Heart left ventricle (tissue), 16 donors: Measurements from ENCODE around the gene IFNLR1. TPM values are rescaled to one million over a fixed set of nuclear protein-coding genes. Genes with fewer than 3 reads are reported as not detected.

Source experiments
- ATAC-seq, 4 donors: fragments of 200-7000 bp; cut with Tn5 transposase; one replicate each; pipeline ENCODE4 v1.9.1; 2020 to 2022; ENCODE audit warnings: moderate library complexity in 4 of 4, mild to moderate bottlenecking in 3 of 4, moderate number of reproducible peaks in 1 of 4
- DNase-seq, 5 donors: peaks; one replicate each; pipeline ENCODE4 v3.0.0-alpha.2; 2020
- H3K27ac ChIP-seq, 12 donors: fragments of 200-600 bp; sonication (generic) in 4 of 12; one replicate each; pipeline versions ENCODE4 v1.5.0 to v1.8.0; 2016 to 2022; ENCODE audit warnings: mild to moderate bottlenecking in 2 of 12
- H3K27me3 ChIP-seq, 9 donors: fragments of 200-600 bp; sonication (generic) in 2 of 9; one replicate each; pipeline versions ENCODE4 v1.5.1 to v1.8.0; 2016 to 2022; ENCODE audit warnings: mild to moderate bottlenecking in 3 of 9
- H3K36me3 ChIP-seq, 9 donors: fragments of 200-600 bp; sonication (generic) in 2 of 9; one replicate each; pipeline versions ENCODE4 v1.5.0 to v1.8.0; 2018 to 2022; ENCODE audit warnings: mild to moderate bottlenecking in 2 of 9
- H3K4me1 ChIP-seq, 12 donors: fragments of 200-600 bp; sonication (generic) in 4 of 12; one replicate each; pipeline versions ENCODE4 v1.5.0 to v1.8.0; 2016 to 2022; ENCODE audit warnings: mild to moderate bottlenecking in 3 of 12
- H3K4me3 ChIP-seq, 12 donors: fragments of 200-600 bp; sonication (generic) in 4 of 12; one replicate each; pipeline versions ENCODE4 v1.5.0 to v1.8.0; 2017 to 2022; ENCODE audit warnings: mild to moderate bottlenecking in 9 of 12, moderate library complexity in 4 of 12
- H3K9me3 ChIP-seq, 12 donors: fragments of 200-600 bp; sonication (generic) in 4 of 12; one replicate each; pipeline versions ENCODE4 v1.5.0 to v1.8.0; 2016 to 2022; ENCODE audit warnings: mild to moderate bottlenecking in 1 of 12
- CTCF ChIP-seq, 12 donors: fragments of 200-600 bp; sonication (generic) in 4 of 12; IDR thresholded peaks; one replicate each; pipeline versions ENCODE4 v1.5.0 to v1.8.0; 2018 to 2022; ENCODE audit warnings: antibody characterized with exemption in 12 of 12, mild to moderate bottlenecking in 5 of 12
- POLR2A ChIP-seq, 2 donors: fragments of 450-650 bp; IDR thresholded peaks; one replicate each; pipeline ENCODE4 v1.6.1; 2017; ENCODE audit warnings: antibody characterized with exemption in 2 of 2, mild to moderate bottlenecking in 2 of 2, moderate library complexity in 2 of 2
- whole genome bisulfite sequencing, 4 donors: extraction: QIAGEN DNeasy Blood & Tissue Kit in 2 of 4; methylation state at CpG; one replicate each; pipeline versions ENCODE4 v1.1.5 to v1.1.7; 2013 to 2018; 5-methylcytosine and 5-hydroxymethylcytosine counted together
- intact Hi-C, 10 donors: fragments of 100-400 bp; cut with DNase I; formaldehyde crosslinking; loops; one replicate each; pipeline versions ENCODE4 v1.11.1 to v1.14.2; 2022
- polyA plus RNA-seq, 2 donors: library from polyadenylated mRNA; stranded (reverse); fragments of 200-250 nt; gene quantifications; one replicate each; pipeline ENCODE4 v1.2.3, GENCODE V29; 2013
- total RNA-seq, 9 donors: library from RNA; depleted of rRNA in 2 of 9; stranded (reverse); fragments of >200 nt in 2 of 9; fragmentation: NEBNext Ultra II Directional in 3 of 9; extraction: Animal tissue kit (Norgen Biotek cat#: 25700) in 3 of 9; gene quantifications; one replicate each; pipeline versions ENCODE4 v1.1.0 to v1.2.4, GENCODE V29; 2016 to 2023
- donor health status: ischemic (EF 13 %, LVEDD 7.1; RV severe dilation, severe dysfunction).
- donor health status: healthy with polysubstance abuse.
- donor health status: DM: no; HTN: yes; CAD: no.
- donor health status: DM: no; HTN: no; CAD: no.
- donor health status: ischemic (EF 25% LVEDD 6.9; RV normal size, moderate dysfunction).
- donor health status: ischemic (EF 25% LVEDD 5.7; RV mildly dilated, moderate dysfunction).
- donor health status: healthy.
- donor health status: DM: yes; HTN: yes; CAD: no.
- donor health status: ischemic (EF 35%, LVEDD 5.7; RV mildly dilated, moderate dysfunction).
- donor health status: nonischemic (EF 11% LVEDD 7.7; RV severe dilation, severe dysfunction).
- donor health status: DM: yes; HTN: yes; CAD: no.
- donor health status: PGD.
- donor health status: ischemic (EF 29% LVEDD 5.4; RV normal size, mild dysfunction).
- donor health status: nonischemic (EF 23%, LVEDD 6.1; RV moderate dilation, normal function).

The IFNLR1 gene
- total and polyA plus RNA-seq, 11 donors, result 0.99 to 3.4 (median 2.7) TPM

DNA sequence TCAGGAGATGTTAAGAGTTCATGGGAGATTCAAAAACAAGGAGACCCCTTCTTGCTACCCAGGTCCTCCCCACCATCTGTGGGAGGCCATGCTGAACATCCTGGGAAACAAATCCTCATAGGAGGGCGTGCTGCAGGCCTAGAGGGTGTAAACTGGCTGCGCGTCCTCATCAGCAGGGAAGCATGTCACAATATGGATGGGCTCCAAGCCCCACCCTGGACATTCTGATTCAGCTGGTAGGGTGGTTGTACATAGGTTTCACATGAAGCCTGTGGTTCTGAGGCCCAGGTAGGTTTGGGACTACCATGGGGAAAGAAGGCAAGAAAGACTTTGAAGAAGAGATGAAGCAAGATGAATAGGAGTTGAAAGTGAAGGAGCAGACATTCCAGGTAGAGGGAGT is 44.6 kb upstream of the IFNLR1 start:
- H3K4me1 ChIP-seq, result peaks cover 0 to 4% (median 0%) of the 10 kb centered on the region in 12 donors
- ATAC-seq (no peak), DNase-seq (no peak)
- H3K36me3 ChIP-seq, result no peaks in the 10 kb centered on the region
- TF ChIP-seq CTCF (IDR thresholded peaks at IDR 0.05), result no peak
- TF ChIP-seq POLR2A (IDR thresholded peaks at IDR 0.05), result no peak
- no peaks in the 10 kb centered on the region for H3K27me3 ChIP-seq
- H3K9me3 ChIP-seq, result no peaks in the 10 kb centered on the region
- intact Hi-C loops, result no loop called here
- 87 to 92% (median 88%) methylated on average over 3 of the region's 3 CpGs for WGBS, 4 donors
- no peak overlapping the region for H3K27ac ChIP-seq
- no peak overlapping the region for H3K4me3 ChIP-seq

- Histone ChIP-seq H3K4me1 (no peaks in the 10 kb centered on the region), H3K9me3 (no peaks in the 10 kb centered on the region), H3K27ac (no peak overlapping the region), H3K27me3 (peaks cover 0 to 6% (median 0%) of the 10 kb centered on the region in 9 donors), H3K36me3 (no peaks in the 10 kb centered on the region), H3K4me3 (no peak overlapping the region)
- TF ChIP-seq CTCF (IDR thresholded peaks at IDR 0.05) (no peak), POLR2A (IDR thresholded peaks at IDR 0.05) (no peak)
- WGBS, 4 donors, result 66 to 77% (median 74%) methylated on average over 4 of the region's 4 CpGs
- DNase-seq (no peak), ATAC-seq (no peak)
- intact Hi-C loops, result no loop called here
These were observed 41.2 kb upstream of the IFNLR1 start for GRCh38 chr1:24228311-24228710.

DNA sequence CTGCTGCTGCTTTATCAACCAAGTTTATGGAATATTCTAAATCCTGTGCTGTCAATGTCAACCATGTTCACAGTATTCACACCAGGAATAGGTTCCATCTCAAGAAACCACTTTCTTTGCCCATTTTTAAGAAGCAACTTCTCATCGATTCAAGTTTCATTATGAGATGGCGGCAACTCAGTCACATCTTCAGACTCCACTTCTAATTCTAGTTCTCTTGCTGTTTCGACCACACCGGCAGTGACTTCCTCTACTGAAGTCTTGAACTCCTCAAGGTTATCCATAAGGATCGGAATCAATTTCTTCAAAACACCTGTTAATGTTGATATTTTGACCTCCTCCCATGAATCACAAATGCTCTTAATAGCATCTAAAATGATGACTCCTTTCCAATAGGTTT is 39.7 kb upstream of the IFNLR1 start:
- intact Hi-C loops, result no loop called here
- WGBS, 4 donors, result 85 to 95% (median 95%) methylated on average over 5 of the region's 5 CpGs
- H3K4me3 ChIP-seq, result no peak overlapping the region
- no peaks in the 10 kb centered on the region for H3K9me3 ChIP-seq
- DNase-seq (no peak), ATAC-seq (no peak)
- peaks cover 0 to 12% (median 0%) of the 10 kb centered on the region in 9 donors for H3K27me3 ChIP-seq
- H3K27ac ChIP-seq, result no peak overlapping the region
- no peaks in the 10 kb centered on the region for H3K4me1 ChIP-seq
- H3K36me3 ChIP-seq, result no peaks in the 10 kb centered on the region
- TF ChIP-seq CTCF (IDR thresholded peaks at IDR 0.05) (no peak), POLR2A (IDR thresholded peaks at IDR 0.05) (no peak)

GRCh38 chr1:24224761-24225160 is 37.7 kb upstream of the IFNLR1 start:
- no peak for TF ChIP-seq POLR2A (IDR thresholded peaks at IDR 0.05)
- TF ChIP-seq CTCF (IDR thresholded peaks at IDR 0.05), result no peak
- Histone ChIP-seq H3K4me3 (no peak overlapping the region), H3K9me3 (no peaks in the 10 kb centered on the region), H3K27ac (no peak overlapping the region), H3K27me3 (peaks cover 0 to 15% (median 0%) of the 10 kb centered on the region in 9 donors), H3K36me3 (no peaks in the 10 kb centered on the region), H3K4me1 (no peaks in the 10 kb centered on the region)
- 78 to 85% (median 82%) methylated on average over 4 of the region's 4 CpGs for WGBS, 4 donors
- no peak for DNase-seq
- intact Hi-C loops, result no loop called here
- ATAC-seq, result no peak
